ENCODE data around the gene SLAMF9. TPM values are rescaled to one million over a fixed set of nuclear protein-coding genes. Genes with fewer than 3 reads are reported as not detected.

The SLAMF9 gene
- total RNA-seq, 2 donors from 2014 or later, result not detected

GRCh38 chr1:159980076-159980475 lies 26.0 kb upstream of the SLAMF9 start:
- TF ChIP-seq CTCF (IDR thresholded peaks at IDR 0.05), result no peak
- no peak for TF ChIP-seq POLR2A (IDR thresholded peaks at IDR 0.05)
- no peak for TF ChIP-seq POLR2AphosphoS5 (IDR thresholded peaks at IDR 0.05)
- 63% methylated on average over 6 of the region's 6 CpGs for WGBS
- Histone ChIP-seq H3K4me1 (replicated peaks) (no peaks in the 10 kb centered on the region), H3K27ac (no peak overlapping the region), H3K9me3 (no peaks in the 10 kb centered on the region), H3K4me3 (no peak overlapping the region), H3K27me3 (replicated peaks; ENCODE audit: insufficient read depth) (no peaks in the 10 kb centered on the region), H3K36me3 (no peaks in the 10 kb centered on the region)
- intact Hi-C loops (cut with DNase I), result no loop called here
- DNase-seq (ENCODE audit: low spot score), result no peak

DNA sequence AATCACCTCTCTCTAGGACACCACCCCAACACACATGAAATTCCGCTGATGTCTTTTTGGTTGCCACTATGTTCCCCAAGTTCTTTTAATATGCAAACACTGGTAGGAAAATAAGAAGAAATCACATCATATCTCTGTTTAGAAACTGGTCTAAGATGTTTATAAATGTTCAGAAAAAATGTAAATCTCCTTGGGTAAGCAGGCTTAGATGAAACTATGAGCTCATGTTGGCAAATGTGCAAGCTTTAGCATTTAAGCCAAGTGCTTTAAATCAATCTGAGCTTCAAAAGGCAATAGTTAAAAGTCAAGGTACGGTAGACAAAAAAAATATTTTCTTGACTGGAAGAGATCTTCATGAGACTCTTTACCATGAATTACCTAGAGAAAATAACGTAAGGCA lies 25.2 kb upstream of the SLAMF9 start:
- H3K4me1 ChIP-seq (replicated peaks), result no peaks in the 10 kb centered on the region
- no peaks in the 10 kb centered on the region for H3K27me3 ChIP-seq (replicated peaks; ENCODE audit: insufficient read depth)
- no peak overlapping the region for H3K4me3 ChIP-seq
- no peak overlapping the region for H3K27ac ChIP-seq
- DNase-seq (ENCODE audit: low spot score), result no peak
- intact Hi-C loops (cut with DNase I), result no loop called here
- 19% methylated on average over 3 of the region's 3 CpGs for WGBS
- H3K9me3 ChIP-seq, result no peaks in the 10 kb centered on the region
- no peaks in the 10 kb centered on the region for H3K36me3 ChIP-seq
- no peak for TF ChIP-seq POLR2AphosphoS5 (IDR thresholded peaks at IDR 0.05)
- no peak for TF ChIP-seq POLR2A (IDR thresholded peaks at IDR 0.05)
- no peak for TF ChIP-seq CTCF (IDR thresholded peaks at IDR 0.05)

GRCh38 chr1:159978107-159978398 lies 24.0 kb upstream of the SLAMF9 start:
- H3K36me3 ChIP-seq, result no peaks in the 10 kb centered on the region
- DNase-seq (ENCODE audit: low spot score), result no peak
- H3K4me3 ChIP-seq, result no peak overlapping the region
- H3K27ac ChIP-seq, result no peak overlapping the region
- no peaks in the 10 kb centered on the region for H3K9me3 ChIP-seq
- WGBS, result 98% methylated on average over 2 of the region's 2 CpGs
- no peaks in the 10 kb centered on the region for H3K4me1 ChIP-seq (replicated peaks)
- TF ChIP-seq POLR2A (IDR thresholded peaks at IDR 0.05) (no peak), POLR2AphosphoS5 (IDR thresholded peaks at IDR 0.05) (no peak), CTCF (IDR thresholded peaks at IDR 0.05) (no peak)
- intact Hi-C loops (cut with DNase I), result no loop called here
- H3K27me3 ChIP-seq (replicated peaks; ENCODE audit: insufficient read depth), result no peaks in the 10 kb centered on the region

GRCh38 chr1:159977364-159978106 lies 23.5 kb upstream of the SLAMF9 start:
- no peaks in the 10 kb centered on the region for H3K27me3 ChIP-seq (replicated peaks; ENCODE audit: insufficient read depth)
- 84% methylated on average over 6 of the region's 6 CpGs for WGBS

More at GRCh38 chr1:159977364-159978106, 23.5 kb upstream of the SLAMF9 start:
- DNase-seq (ENCODE audit: low spot score), result no peak
- no peak overlapping the region for H3K4me3 ChIP-seq
- no peak overlapping the region for H3K27ac ChIP-seq
- H3K9me3 ChIP-seq, result no peaks in the 10 kb centered on the region
- TF ChIP-seq POLR2A (IDR thresholded peaks at IDR 0.05) (no peak), POLR2AphosphoS5 (IDR thresholded peaks at IDR 0.05) (no peak), CTCF (IDR thresholded peaks at IDR 0.05) (no peak)
- intact Hi-C loops (cut with DNase I), result no loop called here
- no peaks in the 10 kb centered on the region for H3K36me3 ChIP-seq
- no peaks in the 10 kb centered on the region for H3K4me1 ChIP-seq (replicated peaks)
